HepG2 (cell line): ENCODE data around the gene EARS2. TPM values are rescaled to one million over a fixed set of nuclear protein-coding genes. Genes with fewer than 3 reads are reported as not detected.

Experiments used
- ATAC-seq: fragments of 200-7000 bp; cut with Tn5 transposase; 3 replicates; pipeline ENCODE4 v1.9.1; 2020; ENCODE audit warnings: mild to moderate bottlenecking, moderate library complexity
- BruUV-seq: library from RNA; stranded (reverse); fragments of 400-500 nt; replicated peaks from 2 replicates; lab custom pipeline; 2021; lab: Mats Ljungman, UMichigan
- CTCF ChIA-PET: fragments of 300-600 bp; formaldehyde crosslinking; extraction: SDS; loops from one replicate; lab custom pipeline; 2021; ENCODE audit warnings: low total read pairs, inconsistent platforms, low intra/inter-chr PET ratio; lab: Yijun Ruan, JAX
- POLR2A ChIA-PET: fragments of 350-600 bp; sonication (Branson Sonifier 250); formaldehyde crosslinking; loops from one replicate; lab custom pipeline; 2020; ENCODE audit warnings: antibody characterized with exemption, inconsistent platforms; lab: Yijun Ruan, JAX
- DNase-seq: peaks from one replicate; pipeline ENCODE4 v3.0.0-alpha.2; 2015; ENCODE audit warnings: low spot score
- FAIRE-seq: peaks from 3 replicates; lab custom pipeline; 2011; peaks lifted over from hg19 to GRCh38; lab: Jason Lieb, UNC
- H2AFZ ChIP-seq: one replicate; pipeline ENCODE4 v1.6.1; 2011; ENCODE audit warnings: low read length, inconsistent platforms
- H3K27ac ChIP-seq: fragments of 300-600 bp; 3 replicates; pipeline ENCODE4 v1.8.0; 2011; ENCODE audit warnings: mixed run types, mild to moderate bottlenecking, mixed read lengths, low read length, inconsistent platforms; ENCODE audit not compliant: insufficient read depth; ENCODE audit errors: extremely low read length
- H3K27me3 ChIP-seq, 2 experiments: fragments of 200-600 bp in 1 of 2; 2 replicates in 1 of 2; 3 replicates in 1 of 2; pipeline versions ENCODE4 v1.6.0 to v1.8.0; 2011; ENCODE audit warnings: low read length in 2 of 2, mild to moderate bottlenecking in 2 of 2, moderate library complexity in 2 of 2, inconsistent platforms in 1 of 2; ENCODE audit not compliant: insufficient read depth in 2 of 2, control insufficient read depth in 1 of 2
- H3K36me3 ChIP-seq, 2 experiments: fragments of 200-600 bp in 1 of 2; replicated peaks in 1 of 2; 2 replicates in 1 of 2; 3 replicates in 1 of 2; pipeline versions ENCODE4 v1.5.1 to v1.8.0; 2011; ENCODE audit warnings: low read length in 2 of 2, inconsistent platforms in 1 of 2; ENCODE audit not compliant: insufficient read depth in 2 of 2, control insufficient read depth in 1 of 2
- H3K4me1 ChIP-seq: 2 replicates; pipeline ENCODE4 v1.5.1; 2012; ENCODE audit warnings: low read length, inconsistent platforms; ENCODE audit not compliant: insufficient read depth
- H3K4me2 ChIP-seq: 2 replicates; pipeline ENCODE4 v1.6.0; 2011; ENCODE audit warnings: low read depth, low read length, inconsistent platforms
- H3K4me3 ChIP-seq, 3 experiments: fragments of 200-600 bp in 1 of 3; sonication (generic), shearing (Covaris generic) in 1 of 3; replicated peaks in 1 of 3; 2 replicates each; pipeline ENCODE4 v1.5.1; 2011 to 2016; ENCODE audit warnings: low read length in 3 of 3, inconsistent platforms in 2 of 3, low read depth in 2 of 3, mild to moderate bottlenecking in 2 of 3, control low read depth in 1 of 3, mixed read lengths in 1 of 3; ENCODE audit not compliant: insufficient read depth in 1 of 3
- H3K79me2 ChIP-seq: one replicate; pipeline ENCODE4 v1.6.1; 2011; ENCODE audit warnings: low read length, inconsistent platforms; ENCODE audit not compliant: insufficient read depth
- H3K9ac ChIP-seq: 2 replicates; pipeline ENCODE4 v1.6.0; 2011; ENCODE audit warnings: mild to moderate bottlenecking, low read depth, low read length, inconsistent platforms; ENCODE audit not compliant: insufficient read depth
- H3K9me3 ChIP-seq: 2 replicates; pipeline ENCODE4 v1.5.1; 2012; ENCODE audit warnings: mild to moderate bottlenecking, low read length
- H4K20me1 ChIP-seq: 2 replicates; pipeline ENCODE4 v1.6.0; 2011; ENCODE audit warnings: inconsistent platforms, mild to moderate bottlenecking, low read length, moderate library complexity; ENCODE audit not compliant: insufficient read depth
- FOXO4 ChIP-seq: sonication (generic); formaldehyde crosslinking; conservative IDR thresholded peaks from 2 replicates; pipeline ENCODE4 v1.8.1; 2023; ENCODE audit warnings: missing genetic modification reagents
- POLR2AphosphoS5 ChIP-seq: IDR thresholded peaks from 2 replicates; pipeline ENCODE4 v1.6.1; 2012; ENCODE audit warnings: low read depth, low read length
- ZBED4 ChIP-seq: sonication (generic); formaldehyde crosslinking; IDR thresholded peaks from 2 replicates; pipeline ENCODE4 v1.4.0; 2020; ENCODE audit warnings: missing genetic modification reagents, borderline replicate concordance
- ZSCAN22 ChIP-seq: sonication (generic); formaldehyde crosslinking; IDR thresholded peaks from 2 replicates; pipeline ENCODE4 v1.4.0; 2020; ENCODE audit warnings: mild to moderate bottlenecking, missing genetic modification reagents
- WGBS: methylation state at CpG from one replicate; pipeline ENCODE4 v1.1.6; 2017; ENCODE audit warnings: low lambda C conversion rate; 5-methylcytosine and 5-hydroxymethylcytosine counted together
- in situ Hi-C: cut with HindIII; loops from 2 replicates; pipeline ENCODE4 v1.10.0; 2017; ENCODE audit warnings: low pct_unique_long_range_greater_than_20kb; ENCODE audit not compliant: extremely low pct_ligation_motif_present
- intact Hi-C: fragments of 100-400 bp; cut with micrococcal nuclease; formaldehyde crosslinking; loops from one replicate; pipeline ENCODE4 v1.10.0; 2022; ENCODE audit not compliant: unreplicated experiment
- polyA plus RNA-seq, 8 experiments: library from polyadenylated mRNA; depleted of rRNA in 3 of 8; stranded (reverse) in 7 of 8; unstranded in 1 of 8; fragments of >200 nt; fragmentation: Illumina TruSeq in 4 of 8; extraction: Trizol in 4 of 8; gene quantifications; 2 replicates each; pipeline versions ENCODE4 v1.2.1 to v1.2.3, GENCODE V29; 2011 to 2016; ENCODE audit warnings: low read depth in 4 of 8, missing spikeins in 1 of 8, mixed read lengths in 1 of 8; ENCODE audit not compliant: insufficient read depth in 1 of 8
- total RNA-seq, 5 experiments: library from RNA; depleted of rRNA; stranded (reverse); fragments of >200 nt; fragmentation: Illumina TruSeq; extraction: Trizol; gene quantifications; 2 replicates each; pipeline ENCODE4 v1.2.3, GENCODE V29; 2016; ENCODE audit warnings: low read depth in 1 of 5

EARS2 gene
- total and polyA plus RNA-seq, 2 of the 13 experiments (the other 11 are each of a cell fraction or from before 2014, with no cell fraction given): 49.4 to 80.4 TPM

GRCh38 chr16:23575834-23576233 lies 18.7 kb upstream of the EARS2 start:
- Histone ChIP-seq H3K79me2 (no peaks in the 10 kb centered on the region), H4K20me1 (0 out of 2 replicates have a peak, but pooled peaks cover 5% of the 10 kb centered on the region), H3K9ac (no peak overlapping the region), H3K27ac (no peak overlapping the region), H3K4me3 (no peak overlapping the region), H3K36me3 (peaks cover 46 to 75% of the 10 kb centered on the region in 2 experiments), H3K9me3 (no peaks in the 10 kb centered on the region), H3K27me3 (no peaks in the 10 kb centered on the region), H2AFZ (no peak overlapping the region), H3K4me1 (no peaks in the 10 kb centered on the region), H3K4me2 (no peak overlapping the region)
- POLR2A ChIA-PET: no interaction called here
- peak; percentile 46 for ATAC-seq
- in situ Hi-C loops (no loop called here), intact Hi-C loops (no loop called here)
- CTCF ChIA-PET: no interaction called here
- FAIRE-seq: no peak
- no peak for DNase-seq
- 98% methylated on average over 3 of the region's 3 CpGs for WGBS
- BruUV-seq: no TSS peak
- TF ChIP-seq FOXO4 (CRISPR knock-in tag) (0 out of 2 replicates have a peak, but pooled peaks have one; percentile 49), POLR2AphosphoS5 (0 out of 2 replicates have a peak, but pooled peaks have one; percentile 3), ZSCAN22 (CRISPR knock-in tag) (no peak), ZBED4 (CRISPR knock-in tag) (no peak)
